SK-N-SH (cell line): ENCODE data around the gene LEMD1. TPM values are rescaled to one million over a fixed set of nuclear protein-coding genes. Genes with fewer than 3 reads are reported as not detected.

Source experiments
- CTCF ChIA-PET: fragments of 300-600, 350-600 bp; formaldehyde crosslinking; extraction: SDS; loops from one replicate; lab custom pipeline; 2021; lab: Yijun Ruan, JAX
- POLR2A ChIA-PET: fragments of 350-600 bp; sonication (Branson Sonifier 250); formaldehyde crosslinking; extraction: SDS; loops from one replicate; lab custom pipeline; 2020; ENCODE audit warnings: antibody characterized with exemption, inconsistent platforms; lab: Yijun Ruan, JAX
- DNase-seq: peaks from one replicate; pipeline ENCODE4 v3.0.0; 2012
- H2AFZ ChIP-seq: fragments of 200-600 bp; sonication (generic); 2 replicates; pipeline ENCODE4 v1.8.1; 2016; ENCODE audit warnings: antibody characterized with exemption, mild to moderate bottlenecking, low read depth
- H3F3A ChIP-seq: fragments of 200-600 bp; sonication (generic); replicated peaks from 2 replicates; pipeline ENCODE3; 2016; ENCODE audit warnings: antibody characterized with exemption, mild to moderate bottlenecking; ENCODE audit not compliant: insufficient read depth
- H3K27ac ChIP-seq, 2 experiments: fragments of 200-500 bp in 1 of 2; fragments of 200-600 bp in 1 of 2; sonication (Bioruptor generic) in 1 of 2; sonication (generic), shearing (Covaris generic) in 1 of 2; 2 replicates each; pipeline versions ENCODE4 v1.5.1 to v1.6.1; 2014 to 2016; ENCODE audit warnings: low read depth in 2 of 2, inconsistent platforms in 1 of 2, low read length in 1 of 2, mild to moderate bottlenecking in 1 of 2, mixed read lengths in 1 of 2
- H3K27me3 ChIP-seq: fragments of 200-600 bp; sonication (generic), shearing (Covaris generic); 2 replicates; pipeline ENCODE4 v1.6.1; 2016; ENCODE audit warnings: mixed run types; ENCODE audit not compliant: insufficient read depth
- H3K36me3 ChIP-seq, 2 experiments: fragments of 200-500 bp in 1 of 2; fragments of 200-600 bp in 1 of 2; sonication (Bioruptor generic) in 1 of 2; sonication (generic) in 1 of 2; replicated peaks in 1 of 2; 2 replicates each; pipeline versions ENCODE3 to v1.5.1; 2014 to 2016; ENCODE audit warnings: low read length in 1 of 2, mild to moderate bottlenecking in 1 of 2; ENCODE audit not compliant: insufficient read depth in 2 of 2, control insufficient read depth in 1 of 2
- H3K4me1 ChIP-seq, 2 experiments: fragments of 200-500 bp in 1 of 2; fragments of 200-600 bp in 1 of 2; sonication (Bioruptor generic) in 1 of 2; sonication (generic), shearing (Covaris generic) in 1 of 2; 2 replicates each; pipeline versions ENCODE4 v1.5.1 to v1.6.1; 2014 to 2016; ENCODE audit warnings: low read depth in 1 of 2, low read length in 1 of 2, mixed run types in 1 of 2; ENCODE audit not compliant: insufficient read depth in 2 of 2, control insufficient read depth in 1 of 2
- H3K4me2 ChIP-seq: fragments of 200-600 bp; sonication (generic), shearing (Covaris generic); 2 replicates; pipeline ENCODE4 v1.6.1; 2017; ENCODE audit warnings: mixed run types
- H3K4me3 ChIP-seq, 2 experiments: fragments of 200-500 bp in 1 of 2; fragments of 200-600 bp in 1 of 2; sonication (Bioruptor generic) in 1 of 2; sonication (generic), shearing (Covaris generic) in 1 of 2; 2 replicates each; pipeline versions ENCODE4 v1.5.1 to v1.8.1; 2014 to 2016; ENCODE audit warnings: low read depth in 2 of 2, inconsistent platforms in 1 of 2, low read length in 1 of 2, mild to moderate bottlenecking in 1 of 2, mixed read lengths in 1 of 2, moderate library complexity in 1 of 2
- H3K79me2 ChIP-seq: fragments of 200-600 bp; sonication (generic); 2 replicates; pipeline ENCODE4 v1.8.1; 2017; ENCODE audit warnings: mild to moderate bottlenecking; ENCODE audit not compliant: insufficient read depth
- H3K9ac ChIP-seq: fragments of 200-600 bp; sonication (generic); 2 replicates; pipeline ENCODE4 v1.6.1; 2017; ENCODE audit warnings: mixed run types
- H3K9me2 ChIP-seq: fragments of 200-600 bp; sonication (generic); 2 replicates; pipeline ENCODE4 v1.6.1; 2017; ENCODE audit warnings: mixed run types
- H3K9me3 ChIP-seq: fragments of 200-600 bp; sonication (generic); 2 replicates; pipeline ENCODE4 v1.6.1; 2017; ENCODE audit warnings: mixed run types, mild to moderate bottlenecking, moderate library complexity
- H4K20me1 ChIP-seq: fragments of 200-600 bp; sonication (generic); 2 replicates; pipeline ENCODE4 v1.6.1; 2017; ENCODE audit warnings: mild to moderate bottlenecking, mixed run types; ENCODE audit not compliant: insufficient read depth
- EZH2phosphoT487 ChIP-seq: fragments of 200-600 bp; sonication (generic); IDR thresholded peaks from 2 replicates; pipeline ENCODE4 v1.6.1; 2017; ENCODE audit warnings: low read depth, mixed run types, mild to moderate bottlenecking, antibody characterized with exemption, moderate library complexity, borderline replicate concordance
- FOSL2 ChIP-seq: IDR thresholded peaks from 2 replicates; pipeline ENCODE4 v1.4.0; 2012; ENCODE audit warnings: low read depth, mild to moderate bottlenecking, moderate library complexity, borderline replicate concordance
- FOXJ3 ChIP-seq: sonication (generic); formaldehyde crosslinking; IDR thresholded peaks from 2 replicates; pipeline ENCODE4 v1.5.1; 2020; ENCODE audit warnings: mild to moderate bottlenecking, missing genetic modification reagents
- FOXM1 ChIP-seq: IDR thresholded peaks from 2 replicates; pipeline ENCODE4 v1.4.0; 2012; ENCODE audit warnings: low read depth, mild to moderate bottlenecking
- GATA2 ChIP-seq: sonication (generic); formaldehyde crosslinking; IDR thresholded peaks from 2 replicates; pipeline ENCODE4 v1.5.0; 2020; ENCODE audit warnings: mild to moderate bottlenecking, missing genetic modification reagents
- MXI1 ChIP-seq: IDR thresholded peaks from 2 replicates; pipeline ENCODE4 v1.6.1; 2012; ENCODE audit warnings: mild to moderate bottlenecking, low read depth, low read length, improper control_type of control experiment
- NFIC ChIP-seq: IDR thresholded peaks from 2 replicates; pipeline ENCODE4 v1.4.0; 2012; ENCODE audit warnings: borderline replicate concordance
- RCOR1 ChIP-seq: fragments of 150-350 bp; IDR thresholded peaks from 2 replicates; pipeline ENCODE4 v1.6.1; 2017; ENCODE audit warnings: antibody characterized with exemption, low read length
- SIN3A ChIP-seq: IDR thresholded peaks from 2 replicates; pipeline ENCODE4 v1.6.1; 2012; ENCODE audit warnings: low read depth, mild to moderate bottlenecking, low read length, moderate library complexity, borderline replicate concordance
- TCF12 ChIP-seq: IDR thresholded peaks from 2 replicates; pipeline ENCODE4 v1.4.0; 2012
- WGBS: methylation state at CpG from one replicate; pipeline ENCODE4 v1.1.6; 2017; ENCODE audit warnings: low lambda C conversion rate; 5-methylcytosine and 5-hydroxymethylcytosine counted together
- polyA plus RNA-seq, 3 experiments: library from polyadenylated mRNA; depleted of rRNA; stranded (reverse); fragments of >200 nt; gene quantifications; 2 replicates each; pipeline ENCODE4 v1.2.3, GENCODE V29; 2012
- TF ChIP-seq, protein P1 (sequence below): IDR thresholded peaks from 2 replicates; pipeline ENCODE4 v1.4.0; 2012; ENCODE audit warnings: low read depth, borderline replicate concordance
- TF ChIP-seq, protein P2 (sequence below): IDR thresholded peaks from 2 replicates; pipeline ENCODE4 v1.6.1; 2012; ENCODE audit warnings: mild to moderate bottlenecking, low read depth, low read length, moderate library complexity
- TF ChIP-seq, protein P3 (sequence below): IDR thresholded peaks from 2 replicates; pipeline ENCODE4; 2012
- TF ChIP-seq, protein P4 (sequence below): IDR thresholded peaks from 2 replicates; pipeline ENCODE4 v1.4.0; 2012; ENCODE audit warnings: low read depth, borderline replicate concordance
- TF ChIP-seq, protein P5 (sequence below): fragments of 150-350 bp; IDR thresholded peaks from 2 replicates; pipeline ENCODE4 v1.6.1; 2017; ENCODE audit warnings: antibody characterized with exemption, low read length, low read depth, borderline replicate concordance

Gene LEMD1
- polyA plus RNA-seq, 1 of the 3 experiments (the other 2 are of a cell fraction) = not detected

DNA sequence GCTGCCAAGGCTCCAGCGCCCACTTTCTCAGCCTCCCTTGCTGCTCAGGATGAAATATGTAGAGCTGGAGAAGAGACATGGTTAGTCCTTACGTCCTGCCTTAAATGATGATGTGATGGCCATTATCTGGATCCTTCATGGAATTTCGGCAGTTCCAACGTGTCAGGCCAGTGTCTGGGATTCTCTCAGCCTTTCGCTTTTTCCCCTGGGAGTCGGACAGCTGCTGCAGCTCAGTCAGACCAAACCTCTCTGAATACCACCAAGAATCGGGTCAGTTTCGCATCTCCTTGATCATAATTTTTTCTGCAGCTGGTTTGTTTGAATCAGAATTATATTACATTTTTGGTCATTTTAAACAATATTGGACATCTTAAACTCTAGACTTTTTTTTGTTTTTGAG, 42.8 kb downstream of the LEMD1 start:
- no peak overlapping the region for H2AFZ ChIP-seq
- H3K36me3 ChIP-seq = no peaks in the 10 kb centered on the region
- H3K9ac ChIP-seq = no peak overlapping the region
- peaks cover 21% of the 10 kb centered on the region for H3F3A ChIP-seq
- no peak overlapping the region for H3K4me2 ChIP-seq
- 77% methylated on average over 8 of the region's 8 CpGs for WGBS
- no peaks in the 10 kb centered on the region for H3K79me2 ChIP-seq
- no peaks in the 10 kb centered on the region for H3K9me2 ChIP-seq
- H3K4me1 ChIP-seq = peaks cover 4 to 16% of the 10 kb centered on the region in 2 experiments
- POLR2A ChIA-PET = no interaction called here
- no peak overlapping the region for H3K27ac ChIP-seq
- H3K27me3 ChIP-seq = no peaks in the 10 kb centered on the region
- no peak for TF ChIP-seq FOSL2
- no peak for TF ChIP-seq GATA2
- TF ChIP-seq EZH2phosphoT487 = no peak
- TF ChIP-seq MXI1 = no peak
- no peak for TF ChIP-seq FOXJ3 (CRISPR knock-in tag)
- no peak for TF ChIP-seq FOXM1
- TF ChIP-seq, all 33 proteins: peak for 0
- H3K9me3 ChIP-seq = no peaks in the 10 kb centered on the region
- CTCF ChIA-PET = interaction anchor here (1.1 to 3.6 kb wide), 3 partner anchors 11 to 106 kb away, joined by 3 to 18 read pairs (median 4); no protein-coding TSS in a partner anchor
- H4K20me1 ChIP-seq = no peaks in the 10 kb centered on the region
- no peak overlapping the region for H3K4me3 ChIP-seq
- no peak for DNase-seq

DNA sequence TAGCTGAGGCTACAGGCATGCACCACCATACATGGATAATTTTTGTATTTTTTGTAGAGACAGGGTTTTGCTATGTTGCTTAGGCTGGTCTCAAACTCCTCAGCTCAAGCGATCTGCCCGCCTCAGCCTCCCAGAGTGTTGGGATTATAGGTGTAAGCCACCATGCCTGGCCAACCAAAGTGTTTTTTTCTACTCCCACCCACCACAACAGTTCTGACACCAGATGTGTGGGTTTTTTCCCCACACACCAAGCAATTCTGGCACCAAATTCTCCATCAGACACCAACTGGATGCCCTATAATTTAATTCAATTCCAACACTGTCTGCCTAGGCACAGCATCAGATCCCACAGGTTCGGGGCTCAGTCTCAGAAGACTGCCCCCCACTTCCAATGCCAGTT, 44.5 kb downstream of the LEMD1 start:
- no peak for DNase-seq
- Histone ChIP-seq H3K36me3 (no peaks in the 10 kb centered on the region), H3K4me2 (no peak overlapping the region), H3K27me3 (no peaks in the 10 kb centered on the region), H3K79me2 (no peaks in the 10 kb centered on the region), H3K9me2 (no peaks in the 10 kb centered on the region), H2AFZ (no peak overlapping the region), H3K9ac (no peak overlapping the region), H3K9me3 (no peaks in the 10 kb centered on the region), H3K4me3 (no peak overlapping the region), H4K20me1 (no peaks in the 10 kb centered on the region), H3K4me1 (peaks cover 4 to 28% of the 10 kb centered on the region in 2 experiments), H3K27ac (no peak overlapping the region), H3F3A (peaks cover 30% of the 10 kb centered on the region)
- CTCF ChIA-PET = interaction anchor here (1.2 kb wide), 1 partner anchor 20 kb away, joined by 4 read pairs; no protein-coding TSS in a partner anchor
- WGBS = 79% methylated on average over 3 of the region's 3 CpGs
- POLR2A ChIA-PET = no interaction called here
- TF ChIP-seq, protein P1, sequence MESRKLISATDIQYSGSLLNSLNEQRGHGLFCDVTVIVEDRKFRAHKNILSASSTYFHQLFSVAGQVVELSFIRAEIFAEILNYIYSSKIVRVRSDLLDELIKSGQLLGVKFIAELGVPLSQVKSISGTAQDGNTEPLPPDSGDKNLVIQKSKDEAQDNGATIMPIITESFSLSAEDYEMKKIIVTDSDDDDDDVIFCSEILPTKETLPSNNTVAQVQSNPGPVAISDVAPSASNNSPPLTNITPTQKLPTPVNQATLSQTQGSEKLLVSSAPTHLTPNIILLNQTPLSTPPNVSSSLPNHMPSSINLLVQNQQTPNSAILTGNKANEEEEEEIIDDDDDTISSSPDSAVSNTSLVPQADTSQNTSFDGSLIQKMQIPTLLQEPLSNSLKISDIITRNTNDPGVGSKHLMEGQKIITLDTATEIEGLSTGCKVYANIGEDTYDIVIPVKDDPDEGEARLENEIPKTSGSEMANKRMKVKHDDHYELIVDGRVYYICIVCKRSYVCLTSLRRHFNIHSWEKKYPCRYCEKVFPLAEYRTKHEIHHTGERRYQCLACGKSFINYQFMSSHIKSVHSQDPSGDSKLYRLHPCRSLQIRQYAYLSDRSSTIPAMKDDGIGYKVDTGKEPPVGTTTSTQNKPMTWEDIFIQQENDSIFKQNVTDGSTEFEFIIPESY = no peak
- TF ChIP-seq, protein P2, sequence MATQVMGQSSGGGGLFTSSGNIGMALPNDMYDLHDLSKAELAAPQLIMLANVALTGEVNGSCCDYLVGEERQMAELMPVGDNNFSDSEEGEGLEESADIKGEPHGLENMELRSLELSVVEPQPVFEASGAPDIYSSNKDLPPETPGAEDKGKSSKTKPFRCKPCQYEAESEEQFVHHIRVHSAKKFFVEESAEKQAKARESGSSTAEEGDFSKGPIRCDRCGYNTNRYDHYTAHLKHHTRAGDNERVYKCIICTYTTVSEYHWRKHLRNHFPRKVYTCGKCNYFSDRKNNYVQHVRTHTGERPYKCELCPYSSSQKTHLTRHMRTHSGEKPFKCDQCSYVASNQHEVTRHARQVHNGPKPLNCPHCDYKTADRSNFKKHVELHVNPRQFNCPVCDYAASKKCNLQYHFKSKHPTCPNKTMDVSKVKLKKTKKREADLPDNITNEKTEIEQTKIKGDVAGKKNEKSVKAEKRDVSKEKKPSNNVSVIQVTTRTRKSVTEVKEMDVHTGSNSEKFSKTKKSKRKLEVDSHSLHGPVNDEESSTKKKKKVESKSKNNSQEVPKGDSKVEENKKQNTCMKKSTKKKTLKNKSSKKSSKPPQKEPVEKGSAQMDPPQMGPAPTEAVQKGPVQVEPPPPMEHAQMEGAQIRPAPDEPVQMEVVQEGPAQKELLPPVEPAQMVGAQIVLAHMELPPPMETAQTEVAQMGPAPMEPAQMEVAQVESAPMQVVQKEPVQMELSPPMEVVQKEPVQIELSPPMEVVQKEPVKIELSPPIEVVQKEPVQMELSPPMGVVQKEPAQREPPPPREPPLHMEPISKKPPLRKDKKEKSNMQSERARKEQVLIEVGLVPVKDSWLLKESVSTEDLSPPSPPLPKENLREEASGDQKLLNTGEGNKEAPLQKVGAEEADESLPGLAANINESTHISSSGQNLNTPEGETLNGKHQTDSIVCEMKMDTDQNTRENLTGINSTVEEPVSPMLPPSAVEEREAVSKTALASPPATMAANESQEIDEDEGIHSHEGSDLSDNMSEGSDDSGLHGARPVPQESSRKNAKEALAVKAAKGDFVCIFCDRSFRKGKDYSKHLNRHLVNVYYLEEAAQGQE = no peak
- TF ChIP-seq, protein P3, sequence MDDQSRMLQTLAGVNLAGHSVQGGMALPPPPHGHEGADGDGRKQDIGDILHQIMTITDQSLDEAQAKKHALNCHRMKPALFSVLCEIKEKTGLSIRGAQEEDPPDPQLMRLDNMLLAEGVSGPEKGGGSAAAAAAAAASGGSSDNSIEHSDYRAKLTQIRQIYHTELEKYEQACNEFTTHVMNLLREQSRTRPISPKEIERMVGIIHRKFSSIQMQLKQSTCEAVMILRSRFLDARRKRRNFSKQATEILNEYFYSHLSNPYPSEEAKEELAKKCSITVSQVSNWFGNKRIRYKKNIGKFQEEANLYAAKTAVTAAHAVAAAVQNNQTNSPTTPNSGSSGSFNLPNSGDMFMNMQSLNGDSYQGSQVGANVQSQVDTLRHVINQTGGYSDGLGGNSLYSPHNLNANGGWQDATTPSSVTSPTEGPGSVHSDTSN = no peak
- TF ChIP-seq NFIC (no peak), SIN3A (no peak), TCF12 (no peak), RCOR1 (no peak)
- TF ChIP-seq, protein P4, sequence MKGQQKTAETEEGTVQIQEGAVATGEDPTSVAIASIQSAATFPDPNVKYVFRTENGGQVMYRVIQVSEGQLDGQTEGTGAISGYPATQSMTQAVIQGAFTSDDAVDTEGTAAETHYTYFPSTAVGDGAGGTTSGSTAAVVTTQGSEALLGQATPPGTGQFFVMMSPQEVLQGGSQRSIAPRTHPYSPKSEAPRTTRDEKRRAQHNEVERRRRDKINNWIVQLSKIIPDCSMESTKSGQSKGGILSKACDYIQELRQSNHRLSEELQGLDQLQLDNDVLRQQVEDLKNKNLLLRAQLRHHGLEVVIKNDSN = no peak
- TF ChIP-seq, protein P5, sequence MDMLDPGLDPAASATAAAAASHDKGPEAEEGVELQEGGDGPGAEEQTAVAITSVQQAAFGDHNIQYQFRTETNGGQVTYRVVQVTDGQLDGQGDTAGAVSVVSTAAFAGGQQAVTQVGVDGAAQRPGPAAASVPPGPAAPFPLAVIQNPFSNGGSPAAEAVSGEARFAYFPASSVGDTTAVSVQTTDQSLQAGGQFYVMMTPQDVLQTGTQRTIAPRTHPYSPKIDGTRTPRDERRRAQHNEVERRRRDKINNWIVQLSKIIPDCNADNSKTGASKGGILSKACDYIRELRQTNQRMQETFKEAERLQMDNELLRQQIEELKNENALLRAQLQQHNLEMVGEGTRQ = no peak
